Liver (tissue), 9 donors: ENCODE measurements around the gene RNH1. TPM values are rescaled to one million over a fixed set of nuclear protein-coding genes. Genes with fewer than 3 reads are reported as not detected.

Experiments used
- DNase-seq: peaks from one replicate; pipeline ENCODE4 v3.0.0-alpha.2; 2017; ENCODE audit warnings: low spot score
- H3K27ac ChIP-seq, 2 donors: one replicate each; pipeline ENCODE4 v1.7.0; 2013; ENCODE audit warnings: inconsistent platforms in 2 of 2, low read length in 2 of 2, control low read depth in 1 of 2, low read depth in 1 of 2, mild to moderate bottlenecking in 1 of 2
- H3K27me3 ChIP-seq, 4 donors: one replicate each; pipeline versions ENCODE4 v1.6.1 to v1.7.0; 2013; ENCODE audit warnings: low read length in 3 of 4, inconsistent platforms in 1 of 4, mild to moderate bottlenecking in 1 of 4, moderate library complexity in 1 of 4; ENCODE audit not compliant: control insufficient read depth in 4 of 4, insufficient read depth in 4 of 4
- H3K36me3 ChIP-seq, 4 donors: one replicate each; pipeline versions ENCODE4 v1.6.1 to v1.7.0; 2013; ENCODE audit warnings: low read length in 3 of 4, mild to moderate bottlenecking in 3 of 4, low read depth in 1 of 4, moderate library complexity in 1 of 4; ENCODE audit not compliant: control insufficient read depth in 4 of 4, insufficient read depth in 3 of 4
- H3K4me1 ChIP-seq, 4 donors: one replicate each; pipeline versions ENCODE4 v1.6.1 to v1.7.0; 2013; ENCODE audit warnings: low read length in 3 of 4, mild to moderate bottlenecking in 3 of 4, moderate library complexity in 1 of 4; ENCODE audit not compliant: control insufficient read depth in 4 of 4, insufficient read depth in 4 of 4
- H3K4me3 ChIP-seq, 3 donors: one replicate each; pipeline versions ENCODE4 v1.6.1 to v1.7.0; 2013; ENCODE audit warnings: low read length in 3 of 3, control low read depth in 1 of 3, low read depth in 1 of 3, mild to moderate bottlenecking in 1 of 3
- H3K9ac ChIP-seq, 2 donors: one replicate each; pipeline ENCODE4 v1.7.0; 2013; ENCODE audit warnings: low read length in 2 of 2, mild to moderate bottlenecking in 2 of 2, moderate library complexity in 2 of 2, control low read depth in 1 of 2, low read depth in 1 of 2
- H3K9me3 ChIP-seq, 4 donors: one replicate each; pipeline versions ENCODE4 v1.6.1 to v1.7.0; 2013; ENCODE audit warnings: low read length in 3 of 4; ENCODE audit not compliant: control insufficient read depth in 4 of 4
- ATF3 ChIP-seq: IDR thresholded peaks from 2 replicates; pipeline ENCODE4 v1.6.1; 2016; ENCODE audit warnings: antibody characterized with exemption
- FOXA1 ChIP-seq: IDR thresholded peaks from 2 replicates; pipeline ENCODE4 v1.6.1; 2016; ENCODE audit warnings: antibody characterized with exemption
- FOXA2 ChIP-seq: IDR thresholded peaks from 2 replicates; pipeline ENCODE4 v1.6.1; 2016; ENCODE audit warnings: antibody characterized with exemption
- GABPA ChIP-seq, 2 donors: IDR thresholded peaks in 1 of 2; conservative IDR thresholded peaks in 1 of 2; 2 replicates each; pipeline ENCODE4 v1.6.1; 2016; ENCODE audit warnings: antibody characterized with exemption in 2 of 2, mild to moderate bottlenecking in 1 of 2, moderate library complexity in 1 of 2
- HNF4A ChIP-seq, 2 donors: conservative IDR thresholded peaks; 2 replicates each; pipeline ENCODE4 v1.6.1; 2016; ENCODE audit warnings: antibody characterized with exemption in 2 of 2, mild to moderate bottlenecking in 2 of 2
- JUND ChIP-seq, 2 donors: IDR thresholded peaks; 2 replicates each; pipeline ENCODE4 v1.6.1; 2016; ENCODE audit warnings: antibody characterized with exemption in 2 of 2
- MAX ChIP-seq: IDR thresholded peaks from 2 replicates; pipeline ENCODE4 v1.6.1; 2016; ENCODE audit warnings: antibody characterized with exemption
- NR2F2 ChIP-seq: IDR thresholded peaks from 2 replicates; pipeline ENCODE4 v1.6.1; 2016; ENCODE audit warnings: antibody characterized with exemption
- RAD21 ChIP-seq, 2 donors: IDR thresholded peaks; 2 replicates each; pipeline ENCODE4 v1.6.1; 2016; ENCODE audit warnings: antibody characterized with exemption in 2 of 2, mild to moderate bottlenecking in 2 of 2
- RXRA ChIP-seq, 2 donors: IDR thresholded peaks; 2 replicates each; pipeline ENCODE4 v1.6.1; 2017 to 2018; ENCODE audit warnings: antibody characterized with exemption in 2 of 2, mild to moderate bottlenecking in 1 of 2
- SP1 ChIP-seq: IDR thresholded peaks from 2 replicates; pipeline ENCODE4 v1.6.1; 2018; ENCODE audit warnings: antibody characterized with exemption, mild to moderate bottlenecking
- TAF1 ChIP-seq: conservative IDR thresholded peaks from 2 replicates; pipeline ENCODE4 v1.6.1; 2016; ENCODE audit warnings: antibody characterized with exemption, mild to moderate bottlenecking
- YY1 ChIP-seq: IDR thresholded peaks from 2 replicates; pipeline ENCODE4 v1.6.1; 2016; ENCODE audit warnings: antibody characterized with exemption, mild to moderate bottlenecking
- WGBS: extraction: QIAGEN DNeasy Blood & Tissue Kit; methylation state at CpG from one replicate; pipeline ENCODE4 v1.1.7; 2013; 5-methylcytosine and 5-hydroxymethylcytosine counted together
- polyA plus RNA-seq, 2 donors: library from polyadenylated mRNA; stranded (reverse) in 1 of 2; unstranded in 1 of 2; fragments of 200-250 nt in 1 of 2; fragments of >200 nt in 1 of 2; fragmentation: Nextera tagmentation in 1 of 2; extraction: Ambion mirVana in 1 of 2; gene quantifications; one replicate each; pipeline versions ENCODE4 v1.2.1 to v1.2.3, GENCODE V29; 2013 to 2015
- total RNA-seq, 2 donors: library from RNA; depleted of rRNA; stranded (reverse); fragments of >200 nt; gene quantifications; one replicate each; pipeline ENCODE4 v1.2.3, GENCODE V29; 2014
- TF ChIP-seq, protein P1 (sequence below): IDR thresholded peaks from 2 replicates; pipeline ENCODE4 v1.6.1; 2016; ENCODE audit warnings: antibody characterized with exemption
- TF ChIP-seq, protein P2 (sequence below): IDR thresholded peaks from 2 replicates; pipeline ENCODE4 v1.6.1; 2016; ENCODE audit warnings: antibody characterized with exemption, mild to moderate bottlenecking
- TF ChIP-seq, protein P3 (sequence below): fragments of 150-350 bp; IDR thresholded peaks from 2 replicates; pipeline ENCODE4 v1.5.1; 2017; ENCODE audit warnings: improper control_type of control experiment, low read depth, low read length; ENCODE audit not compliant: missing input control
- donor health status: healthy.
- donor health status: healthy.
- donor health status: healthy.
- donor health status: healthy.
- donor health status: healthy.

Gene RNH1
- total and polyA plus RNA-seq, 4 donors, result 68.5 to 99.1 (median 76.8) TPM

GRCh38 chr11:526192-526591, 19.1 kb upstream of the RNH1 start (continued):
- TF ChIP-seq, protein P1, sequence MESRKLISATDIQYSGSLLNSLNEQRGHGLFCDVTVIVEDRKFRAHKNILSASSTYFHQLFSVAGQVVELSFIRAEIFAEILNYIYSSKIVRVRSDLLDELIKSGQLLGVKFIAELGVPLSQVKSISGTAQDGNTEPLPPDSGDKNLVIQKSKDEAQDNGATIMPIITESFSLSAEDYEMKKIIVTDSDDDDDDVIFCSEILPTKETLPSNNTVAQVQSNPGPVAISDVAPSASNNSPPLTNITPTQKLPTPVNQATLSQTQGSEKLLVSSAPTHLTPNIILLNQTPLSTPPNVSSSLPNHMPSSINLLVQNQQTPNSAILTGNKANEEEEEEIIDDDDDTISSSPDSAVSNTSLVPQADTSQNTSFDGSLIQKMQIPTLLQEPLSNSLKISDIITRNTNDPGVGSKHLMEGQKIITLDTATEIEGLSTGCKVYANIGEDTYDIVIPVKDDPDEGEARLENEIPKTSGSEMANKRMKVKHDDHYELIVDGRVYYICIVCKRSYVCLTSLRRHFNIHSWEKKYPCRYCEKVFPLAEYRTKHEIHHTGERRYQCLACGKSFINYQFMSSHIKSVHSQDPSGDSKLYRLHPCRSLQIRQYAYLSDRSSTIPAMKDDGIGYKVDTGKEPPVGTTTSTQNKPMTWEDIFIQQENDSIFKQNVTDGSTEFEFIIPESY, result no peak

DNA sequence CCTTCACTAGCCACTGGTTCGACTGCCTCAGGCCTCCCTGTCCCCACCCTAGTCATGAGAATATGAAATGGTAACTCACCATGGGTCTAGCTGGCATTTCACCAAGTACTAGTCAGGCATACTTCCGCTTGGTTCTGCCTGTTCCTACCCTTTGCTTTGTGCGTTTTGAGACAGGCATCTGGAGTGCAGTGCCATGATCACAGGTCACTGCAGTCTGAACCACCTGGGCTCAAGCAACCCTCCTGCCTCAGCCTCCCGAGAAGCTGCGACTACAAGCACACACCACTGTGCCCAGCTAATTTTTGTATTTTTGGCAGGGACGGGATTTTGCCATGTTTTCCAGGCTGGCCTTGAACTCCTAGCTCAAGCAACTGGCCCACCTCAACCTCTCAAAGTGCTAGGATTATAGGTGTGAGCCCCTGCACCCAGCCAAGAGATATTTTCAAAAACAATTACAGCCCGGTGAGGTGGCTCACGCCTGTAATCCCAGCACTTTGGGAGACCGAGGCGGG, 14.2 kb upstream of the RNH1 start:
- Histone ChIP-seq H3K9ac (no peak overlapping the region), H3K4me1 (peaks cover 0 to 5% (median 1%) of the 10 kb centered on the region in 4 donors), H3K4me3 (no peak overlapping the region), H3K27ac (no peak overlapping the region), H3K9me3 (no peaks in the 10 kb centered on the region), H3K36me3 (no peaks in the 10 kb centered on the region), H3K27me3 (no peaks in the 10 kb centered on the region)
- no peak for DNase-seq
- WGBS, result 95% methylated on average over 10 of the region's 10 CpGs
- TF ChIP-seq YY1 (no peak), TAF1 (no peak), FOXA2 (no peak), GABPA (IDR thresholded peaks at IDR 0.05 in 1 of 2, conservative IDR thresholded peaks at IDR 0.05 in 1 of 2) (no peak), FOXA1 (no peak), RAD21 (IDR thresholded peaks at IDR 0.05) (no peak), SP1 (no peak), RXRA (IDR thresholded peaks at IDR 0.05) (no peak), JUND (IDR thresholded peaks at IDR 0.05) (no peak), HNF4A (conservative IDR thresholded peaks at IDR 0.05) (no peak)
- TF ChIP-seq, protein P1, result no peak

- 92% methylated on average over 39 of the region's 39 CpGs for WGBS
- TF ChIP-seq HNF4A (conservative IDR thresholded peaks at IDR 0.05), result no peak
- TF ChIP-seq YY1, result no peak
- no peak for TF ChIP-seq TAF1
- no peak for TF ChIP-seq RAD21 (IDR thresholded peaks at IDR 0.05)
- no peak for TF ChIP-seq FOXA1
- TF ChIP-seq RXRA (IDR thresholded peaks at IDR 0.05), result no peak
- no peak for TF ChIP-seq GABPA (IDR thresholded peaks at IDR 0.05 in 1 of 2, conservative IDR thresholded peaks at IDR 0.05 in 1 of 2)
- TF ChIP-seq, protein P2, sequence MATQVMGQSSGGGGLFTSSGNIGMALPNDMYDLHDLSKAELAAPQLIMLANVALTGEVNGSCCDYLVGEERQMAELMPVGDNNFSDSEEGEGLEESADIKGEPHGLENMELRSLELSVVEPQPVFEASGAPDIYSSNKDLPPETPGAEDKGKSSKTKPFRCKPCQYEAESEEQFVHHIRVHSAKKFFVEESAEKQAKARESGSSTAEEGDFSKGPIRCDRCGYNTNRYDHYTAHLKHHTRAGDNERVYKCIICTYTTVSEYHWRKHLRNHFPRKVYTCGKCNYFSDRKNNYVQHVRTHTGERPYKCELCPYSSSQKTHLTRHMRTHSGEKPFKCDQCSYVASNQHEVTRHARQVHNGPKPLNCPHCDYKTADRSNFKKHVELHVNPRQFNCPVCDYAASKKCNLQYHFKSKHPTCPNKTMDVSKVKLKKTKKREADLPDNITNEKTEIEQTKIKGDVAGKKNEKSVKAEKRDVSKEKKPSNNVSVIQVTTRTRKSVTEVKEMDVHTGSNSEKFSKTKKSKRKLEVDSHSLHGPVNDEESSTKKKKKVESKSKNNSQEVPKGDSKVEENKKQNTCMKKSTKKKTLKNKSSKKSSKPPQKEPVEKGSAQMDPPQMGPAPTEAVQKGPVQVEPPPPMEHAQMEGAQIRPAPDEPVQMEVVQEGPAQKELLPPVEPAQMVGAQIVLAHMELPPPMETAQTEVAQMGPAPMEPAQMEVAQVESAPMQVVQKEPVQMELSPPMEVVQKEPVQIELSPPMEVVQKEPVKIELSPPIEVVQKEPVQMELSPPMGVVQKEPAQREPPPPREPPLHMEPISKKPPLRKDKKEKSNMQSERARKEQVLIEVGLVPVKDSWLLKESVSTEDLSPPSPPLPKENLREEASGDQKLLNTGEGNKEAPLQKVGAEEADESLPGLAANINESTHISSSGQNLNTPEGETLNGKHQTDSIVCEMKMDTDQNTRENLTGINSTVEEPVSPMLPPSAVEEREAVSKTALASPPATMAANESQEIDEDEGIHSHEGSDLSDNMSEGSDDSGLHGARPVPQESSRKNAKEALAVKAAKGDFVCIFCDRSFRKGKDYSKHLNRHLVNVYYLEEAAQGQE, result no peak
- no peak for TF ChIP-seq NR2F2
- TF ChIP-seq, protein P3, sequence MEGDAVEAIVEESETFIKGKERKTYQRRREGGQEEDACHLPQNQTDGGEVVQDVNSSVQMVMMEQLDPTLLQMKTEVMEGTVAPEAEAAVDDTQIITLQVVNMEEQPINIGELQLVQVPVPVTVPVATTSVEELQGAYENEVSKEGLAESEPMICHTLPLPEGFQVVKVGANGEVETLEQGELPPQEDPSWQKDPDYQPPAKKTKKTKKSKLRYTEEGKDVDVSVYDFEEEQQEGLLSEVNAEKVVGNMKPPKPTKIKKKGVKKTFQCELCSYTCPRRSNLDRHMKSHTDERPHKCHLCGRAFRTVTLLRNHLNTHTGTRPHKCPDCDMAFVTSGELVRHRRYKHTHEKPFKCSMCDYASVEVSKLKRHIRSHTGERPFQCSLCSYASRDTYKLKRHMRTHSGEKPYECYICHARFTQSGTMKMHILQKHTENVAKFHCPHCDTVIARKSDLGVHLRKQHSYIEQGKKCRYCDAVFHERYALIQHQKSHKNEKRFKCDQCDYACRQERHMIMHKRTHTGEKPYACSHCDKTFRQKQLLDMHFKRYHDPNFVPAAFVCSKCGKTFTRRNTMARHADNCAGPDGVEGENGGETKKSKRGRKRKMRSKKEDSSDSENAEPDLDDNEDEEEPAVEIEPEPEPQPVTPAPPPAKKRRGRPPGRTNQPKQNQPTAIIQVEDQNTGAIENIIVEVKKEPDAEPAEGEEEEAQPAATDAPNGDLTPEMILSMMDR, result no peak
- no peak for TF ChIP-seq SP1
- TF ChIP-seq ATF3, result no peak
- TF ChIP-seq JUND (IDR thresholded peaks at IDR 0.05), result no peak
- TF ChIP-seq MAX, result no peak
- no peak overlapping the region for H3K9ac ChIP-seq
- H3K9me3 ChIP-seq, result no peaks in the 10 kb centered on the region
- H3K27ac ChIP-seq, result no peak overlapping the region
- H3K36me3 ChIP-seq, result no peaks in the 10 kb centered on the region
- no peak for DNase-seq
- no peaks in the 10 kb centered on the region for H3K27me3 ChIP-seq
- no peak overlapping the region for H3K4me3 ChIP-seq
- peaks cover 0 to 5% (median 1%) of the 10 kb centered on the region in 4 donors for H3K4me1 ChIP-seq
Measured at GRCh38 chr11:520428-521176, 13.6 kb upstream of the RNH1 start.
